ENCODE measurements around the gene ATOSB. TPM values are rescaled to one million over a fixed set of nuclear protein-coding genes. Genes with fewer than 3 reads are reported as not detected.
A peak's percentile ranks its signal among the peaks of the same experiment; 100 is the strongest.

The ATOSB gene
- total RNA-seq, 1 donor: 31.1 TPM

GRCh38 chr9:35069020-35069419 lies 46.6 kb downstream of the ATOSB start:
- Histone ChIP-seq H3K36me3 (ENCODE audit: insufficient read depth, low read length) (peaks cover 48% of the 10 kb centered on the region), H3K4me2 (ENCODE audit: insufficient read depth, low read length) (peak overlapping the region; percentile 79), H2AFZ (ENCODE audit: low read length) (no peak overlapping the region), H4K20me1 (ENCODE audit: insufficient read depth, low read length) (peaks cover 62% of the 10 kb centered on the region), H3K4me3 (ENCODE audit: insufficient read depth, low read length) (no peak overlapping the region), H3K27ac (ENCODE audit: low read depth, low read length) (no peak overlapping the region), H3K9me3 (ENCODE audit: low read depth, low read length) (no peaks in the 10 kb centered on the region), H3K27me3 (ENCODE audit: insufficient read depth, low read length) (no peaks in the 10 kb centered on the region), H3K79me2 (ENCODE audit: insufficient read depth, low read length) (peaks cover 73% of the 10 kb centered on the region), H3K4me1 (ENCODE audit: insufficient read depth, low read length) (peaks cover 20% of the 10 kb centered on the region)
- TF ChIP-seq CTCF (IDR thresholded peaks at IDR 0.05; ENCODE audit: extremely low read depth, low read depth, low read length): no peak
- DNase-seq (ENCODE audit: insufficient read length, low spot score, missing footprints): no peak

- H3K9me3 ChIP-seq (ENCODE audit: low read depth, low read length): no peaks in the 10 kb centered on the region
- H3K4me3 ChIP-seq (ENCODE audit: insufficient read depth, low read length): no peak overlapping the region
- DNase-seq (ENCODE audit: insufficient read length, low spot score, missing footprints): no peak
- peaks cover 64% of the 10 kb centered on the region for H3K36me3 ChIP-seq (ENCODE audit: insufficient read depth, low read length)
- peaks cover 91% of the 10 kb centered on the region for H3K79me2 ChIP-seq (ENCODE audit: insufficient read depth, low read length)
- TF ChIP-seq CTCF (IDR thresholded peaks at IDR 0.05; ENCODE audit: extremely low read depth, low read depth, low read length): no peak
- no peak overlapping the region for H2AFZ ChIP-seq (ENCODE audit: low read length)
- peaks cover 12% of the 10 kb centered on the region for H3K4me1 ChIP-seq (ENCODE audit: insufficient read depth, low read length)
- H3K27ac ChIP-seq (ENCODE audit: low read depth, low read length): no peak overlapping the region
- peaks cover 80% of the 10 kb centered on the region for H4K20me1 ChIP-seq (ENCODE audit: insufficient read depth, low read length)
- H3K4me2 ChIP-seq (ENCODE audit: insufficient read depth, low read length): no peak overlapping the region
- H3K27me3 ChIP-seq (ENCODE audit: insufficient read depth, low read length): no peaks in the 10 kb centered on the region
These were observed 48.6 kb downstream of the ATOSB start for GRCh38 chr9:35067056-35067455.

GRCh38 chr9:35060548-35061207 lies 55.0 kb downstream of the ATOSB start:
- TF ChIP-seq CTCF (IDR thresholded peaks at IDR 0.05; ENCODE audit: extremely low read depth, low read depth, low read length): no peak
- Histone ChIP-seq H4K20me1 (ENCODE audit: insufficient read depth, low read length) (peaks cover 64% of the 10 kb centered on the region), H3K36me3 (ENCODE audit: insufficient read depth, low read length) (peaks cover 98% of the 10 kb centered on the region), H2AFZ (ENCODE audit: low read length) (no peak overlapping the region), H3K27me3 (ENCODE audit: insufficient read depth, low read length) (no peaks in the 10 kb centered on the region), H3K79me2 (ENCODE audit: insufficient read depth, low read length) (peaks cover 49% of the 10 kb centered on the region), H3K27ac (ENCODE audit: low read depth, low read length) (no peak overlapping the region), H3K4me3 (ENCODE audit: insufficient read depth, low read length) (no peak overlapping the region), H3K4me1 (ENCODE audit: insufficient read depth, low read length) (no peaks in the 10 kb centered on the region), H3K9me3 (ENCODE audit: low read depth, low read length) (no peaks in the 10 kb centered on the region), H3K4me2 (ENCODE audit: insufficient read depth, low read length) (no peak overlapping the region)
- no peak for DNase-seq (ENCODE audit: insufficient read length, low spot score, missing footprints)

- Histone ChIP-seq H3K4me3 (ENCODE audit: insufficient read depth, low read length) (no peak overlapping the region), H4K20me1 (ENCODE audit: insufficient read depth, low read length) (peaks cover 57% of the 10 kb centered on the region), H3K79me2 (ENCODE audit: insufficient read depth, low read length) (peaks cover 41% of the 10 kb centered on the region), H3K27ac (ENCODE audit: low read depth, low read length) (no peak overlapping the region), H3K36me3 (ENCODE audit: insufficient read depth, low read length) (peaks cover 99% of the 10 kb centered on the region), H3K9me3 (ENCODE audit: low read depth, low read length) (no peaks in the 10 kb centered on the region), H2AFZ (ENCODE audit: low read length) (no peak overlapping the region), H3K27me3 (ENCODE audit: insufficient read depth, low read length) (no peaks in the 10 kb centered on the region), H3K4me1 (ENCODE audit: insufficient read depth, low read length) (no peaks in the 10 kb centered on the region), H3K4me2 (ENCODE audit: insufficient read depth, low read length) (no peak overlapping the region)
- no peak for TF ChIP-seq CTCF (IDR thresholded peaks at IDR 0.05; ENCODE audit: extremely low read depth, low read depth, low read length)
- DNase-seq (ENCODE audit: insufficient read length, low spot score, missing footprints): no peak
These were observed 56.2 kb downstream of the ATOSB start for GRCh38 chr9:35059438-35059837.
